Right hindlimb (tissue), 1 donor: ENCODE results near the gene TOR2A.
A peak's percentile ranks its signal among the peaks of the same experiment; 100 is the strongest.
"Not testable (repeated sequence)": the region's sequence is repeated elsewhere in the genome, so short reads cannot be mapped to it uniquely, and the experiment has no call there.

Source experiments
- DNase-seq: peaks from one replicate; pipeline ENCODE4 v3.0.0-alpha.2; 2018

The TOR2A gene

GRCh38 chr9:127768698-127769097 is 33.6 kb upstream of the TOR2A start:
- no peak for DNase-seq

DNA sequence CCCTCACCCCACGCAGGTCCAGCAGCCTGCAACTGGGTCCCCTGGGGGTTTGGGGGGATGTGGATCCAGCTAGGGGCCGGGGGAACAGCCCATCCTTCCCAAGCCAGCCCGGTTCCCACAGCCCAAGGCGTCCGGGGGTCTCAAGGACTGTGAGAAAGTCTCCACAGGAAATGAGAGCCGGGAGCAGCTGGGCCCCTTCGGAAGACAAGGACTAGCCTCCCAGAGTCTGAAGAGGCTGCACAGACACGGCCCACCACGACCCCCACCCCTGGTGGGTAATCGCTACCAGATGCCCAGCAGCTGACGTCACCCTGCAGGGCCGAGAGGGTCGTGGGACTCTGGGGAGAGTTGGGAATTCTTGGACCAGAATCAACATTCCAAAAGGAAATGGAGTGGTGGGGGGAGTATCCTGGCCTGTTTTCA is 32.8 kb upstream of the TOR2A start:
- peak; percentile 67 for DNase-seq

DNA sequence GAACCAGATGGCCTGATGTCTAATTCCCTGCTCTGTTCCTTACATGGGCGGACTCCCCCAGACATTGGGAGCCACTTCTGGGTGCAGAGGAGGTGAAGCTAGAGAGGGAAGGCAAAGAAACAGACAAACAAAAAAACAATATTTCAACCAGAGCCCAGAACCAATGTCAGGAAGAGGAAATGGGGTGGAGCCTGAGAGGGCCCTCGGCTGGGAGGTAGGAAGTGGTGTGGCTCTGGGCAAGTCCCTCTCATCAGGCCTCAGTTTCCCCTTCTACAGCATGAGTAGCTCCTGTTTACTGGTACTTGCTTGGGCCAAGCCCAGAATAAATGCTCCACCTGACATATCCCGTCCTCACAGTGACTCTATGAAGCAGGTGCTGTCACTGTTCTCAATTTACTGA is 32.3 kb upstream of the TOR2A start:
- no peak for DNase-seq

GRCh38 chr9:127765418-127765817 is 30.3 kb upstream of the TOR2A start:
- DNase-seq = no peak

DNA sequence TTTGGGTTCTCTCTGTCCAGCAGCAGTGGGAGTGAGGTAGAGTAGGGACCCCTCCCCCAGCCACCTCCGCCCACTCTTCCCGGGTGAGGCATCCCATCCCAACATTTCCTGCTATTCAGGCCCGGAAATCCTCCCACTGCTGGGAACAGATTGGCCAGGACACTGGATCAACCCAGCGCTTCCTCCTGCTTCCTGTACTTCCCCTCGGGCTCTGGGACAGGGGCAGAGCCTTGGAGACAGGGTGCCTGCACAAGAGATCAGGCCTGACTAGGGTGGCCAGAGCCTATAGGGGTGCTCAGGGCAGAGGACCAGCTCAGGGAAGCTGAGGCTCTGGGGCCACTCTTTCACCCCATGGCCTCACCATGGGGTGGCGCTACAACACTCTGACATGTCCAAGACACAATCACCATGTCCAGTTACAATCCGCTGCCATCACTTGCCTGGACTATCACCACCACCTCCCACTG is 28.9 kb upstream of the TOR2A start:
- peak; percentile 58 for DNase-seq

DNA sequence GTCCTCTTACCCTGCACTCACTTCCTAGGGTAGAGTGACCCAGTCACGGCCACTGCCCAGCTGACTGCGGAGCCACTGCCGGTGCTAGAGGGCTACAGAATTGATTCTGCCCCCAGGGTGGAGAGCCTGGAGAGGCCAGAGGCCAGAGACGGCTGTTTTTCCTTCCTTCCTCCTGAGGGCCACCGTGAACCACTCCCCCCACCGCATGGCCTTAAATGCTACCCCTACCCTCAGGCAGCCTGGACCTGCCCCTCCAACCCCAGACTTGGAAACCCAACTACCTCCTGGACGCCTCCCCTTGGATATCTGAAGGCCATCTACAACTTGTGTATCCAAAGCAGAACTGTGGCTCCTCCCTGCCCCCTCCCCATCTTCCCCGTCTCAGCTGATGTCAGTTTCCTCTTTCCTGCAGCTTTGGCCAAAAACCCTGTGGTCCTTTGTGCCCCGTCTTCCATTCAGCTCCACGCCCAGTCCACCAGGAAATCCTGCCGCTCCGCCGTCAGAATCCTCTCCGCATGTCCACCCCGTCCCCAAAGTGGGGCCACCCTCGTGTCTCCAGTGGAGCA is 27.1 kb upstream of the TOR2A start:
- DNase-seq = no peak

DNA sequence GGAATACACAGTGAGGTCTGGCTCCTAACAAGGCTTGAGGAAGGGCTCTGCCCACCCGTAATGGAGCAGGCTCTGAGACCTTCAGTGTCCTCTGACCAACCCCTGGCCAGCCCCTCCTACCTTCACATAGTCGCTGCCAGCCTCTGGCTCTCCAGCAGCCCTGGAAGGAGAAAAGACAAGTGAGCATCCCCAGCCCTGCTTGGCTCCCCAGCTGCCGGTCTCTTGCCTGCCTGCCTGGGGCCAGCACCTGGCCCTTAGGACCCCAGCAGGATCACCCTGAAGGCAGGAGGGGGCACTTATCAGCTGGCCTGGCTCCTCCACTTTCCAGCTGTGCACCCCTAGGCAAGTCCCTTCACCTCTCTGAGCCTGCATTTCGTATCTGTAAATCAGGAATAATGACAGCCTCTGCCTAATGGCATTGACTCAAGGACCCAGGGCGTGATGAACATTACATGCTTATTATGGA is 26.4 kb upstream of the TOR2A start:
- DNase-seq = no peak

DNA sequence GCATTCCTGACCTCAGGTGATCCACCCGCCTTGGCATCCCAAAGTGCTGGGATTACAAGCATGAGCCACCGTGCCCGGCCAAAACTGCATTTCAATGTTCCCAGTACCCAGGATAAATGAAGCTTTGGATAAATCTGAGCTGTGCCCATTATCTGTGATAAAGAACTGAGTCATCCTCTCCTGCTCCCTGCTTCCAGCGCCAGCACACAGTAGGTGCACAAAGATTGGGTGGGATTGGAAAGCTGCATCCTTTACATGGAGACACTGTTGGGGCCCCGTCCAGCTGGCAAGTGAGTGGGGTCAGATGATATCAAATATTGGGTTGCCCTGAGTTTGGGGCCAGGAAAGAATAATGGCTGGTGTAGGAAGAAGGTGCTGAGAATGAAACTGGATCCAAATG is 26.0 kb upstream of the TOR2A start:
- DNase-seq = no peak

DNA sequence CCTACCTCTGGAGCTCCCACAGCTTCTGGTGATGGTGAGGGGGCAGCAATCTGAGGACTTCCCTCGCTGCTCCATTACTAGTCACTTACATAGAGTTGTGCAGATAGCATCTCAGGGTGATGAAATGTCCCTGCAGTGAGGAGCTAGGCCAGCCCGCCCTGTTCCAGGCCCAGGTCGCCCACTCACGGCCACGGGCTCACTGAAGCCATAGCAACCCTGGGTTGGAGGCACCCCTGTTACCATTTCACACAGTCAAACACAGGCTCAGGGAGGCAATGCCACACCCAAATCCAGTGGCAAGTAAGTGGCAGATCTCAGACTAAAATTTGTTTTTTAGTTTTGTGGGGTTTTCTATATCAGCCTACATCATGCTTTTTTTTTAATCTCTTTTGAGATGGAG is 23.7 kb upstream of the TOR2A start:
- no peak for DNase-seq

DNA sequence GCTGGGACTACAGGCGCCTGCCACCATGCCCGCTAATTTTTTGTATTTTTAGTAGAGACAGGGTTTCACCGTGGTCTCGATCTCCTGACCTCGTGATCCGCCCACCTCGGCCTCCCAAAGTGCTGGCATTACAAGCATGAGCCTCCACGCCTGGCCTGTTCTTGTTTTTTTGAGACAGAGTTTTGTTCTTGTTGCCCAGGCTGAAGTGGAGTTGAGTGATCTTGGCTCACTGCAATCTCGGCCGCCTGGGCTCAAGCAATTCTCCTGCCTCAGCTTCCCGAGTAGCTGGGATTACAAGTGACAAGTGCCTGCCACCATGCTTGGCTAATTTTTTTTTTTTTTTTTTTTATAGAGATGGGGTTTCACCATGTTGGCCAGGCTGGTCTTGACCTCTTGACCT is 21.7 kb upstream of the TOR2A start:
- DNase-seq = not testable (repeated sequence)

DNA sequence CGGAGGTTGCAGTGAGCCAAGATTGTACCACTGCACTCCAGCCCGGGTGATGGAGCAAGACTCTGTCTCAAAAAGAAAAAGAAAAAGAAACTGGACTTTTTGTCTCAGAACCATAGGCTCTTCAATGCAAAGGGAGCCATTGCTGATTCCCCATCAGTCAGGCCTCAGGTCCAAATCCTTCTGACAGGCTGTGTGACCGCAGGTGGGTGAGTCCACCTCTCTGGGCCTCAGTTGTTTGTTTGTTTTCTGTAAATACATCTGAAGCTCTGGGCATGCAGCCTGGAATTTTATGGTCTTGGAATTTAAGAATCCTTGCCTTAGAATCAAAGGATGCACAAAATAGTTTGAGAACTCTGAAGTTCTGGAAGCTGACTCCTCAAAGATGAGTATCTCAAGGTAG is 21.1 kb upstream of the TOR2A start:
- no peak for DNase-seq

DNA sequence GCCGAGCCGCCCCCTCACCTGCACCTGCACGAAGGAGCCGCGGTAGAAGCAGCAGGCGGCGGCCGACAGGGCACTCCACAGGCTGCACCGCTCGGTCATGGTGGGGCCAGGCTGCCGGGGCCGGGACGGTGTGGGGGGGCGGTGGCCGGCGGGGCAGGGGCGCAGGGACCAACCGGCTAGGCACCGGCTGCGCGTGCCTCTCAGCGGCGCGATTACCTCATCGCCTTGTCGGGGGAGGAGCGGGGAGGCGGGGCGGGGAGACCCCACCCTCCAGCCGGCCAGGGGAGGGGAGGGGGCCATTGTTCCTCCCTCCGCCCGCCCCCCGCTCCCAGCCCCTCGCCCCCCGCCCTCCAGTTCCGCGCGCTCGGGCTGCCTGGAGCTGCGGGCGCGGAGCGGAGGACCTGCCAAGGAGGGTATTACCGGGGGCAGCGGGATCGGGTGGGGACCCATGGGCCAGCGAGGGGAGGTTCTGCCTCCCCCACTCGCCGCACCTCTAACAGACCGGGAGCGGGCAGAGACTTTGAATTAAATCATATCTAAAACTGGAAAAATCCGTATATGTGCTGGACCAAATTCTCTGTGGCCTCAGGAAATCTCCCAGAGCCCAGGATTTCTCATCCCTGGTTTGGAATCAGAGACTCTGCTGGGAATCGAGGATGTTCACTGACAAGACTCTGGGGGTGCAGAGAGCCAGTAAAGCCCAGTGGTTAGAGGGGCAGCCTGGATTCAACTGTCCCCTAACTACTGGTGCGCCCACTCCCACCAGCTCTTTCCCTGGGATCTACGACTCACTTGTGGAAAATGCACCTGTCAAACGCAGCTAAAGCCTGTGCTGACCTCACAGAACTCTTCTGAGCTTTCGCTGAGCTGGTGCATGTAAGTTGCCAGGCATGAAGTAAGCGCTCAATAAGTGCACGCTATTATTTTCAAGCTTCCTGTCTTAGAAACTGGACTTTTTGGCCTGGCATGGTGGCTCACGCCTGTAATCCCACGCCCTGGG is 20.3 kb upstream of the TOR2A start:
- DNase-seq = no peak

DNA sequence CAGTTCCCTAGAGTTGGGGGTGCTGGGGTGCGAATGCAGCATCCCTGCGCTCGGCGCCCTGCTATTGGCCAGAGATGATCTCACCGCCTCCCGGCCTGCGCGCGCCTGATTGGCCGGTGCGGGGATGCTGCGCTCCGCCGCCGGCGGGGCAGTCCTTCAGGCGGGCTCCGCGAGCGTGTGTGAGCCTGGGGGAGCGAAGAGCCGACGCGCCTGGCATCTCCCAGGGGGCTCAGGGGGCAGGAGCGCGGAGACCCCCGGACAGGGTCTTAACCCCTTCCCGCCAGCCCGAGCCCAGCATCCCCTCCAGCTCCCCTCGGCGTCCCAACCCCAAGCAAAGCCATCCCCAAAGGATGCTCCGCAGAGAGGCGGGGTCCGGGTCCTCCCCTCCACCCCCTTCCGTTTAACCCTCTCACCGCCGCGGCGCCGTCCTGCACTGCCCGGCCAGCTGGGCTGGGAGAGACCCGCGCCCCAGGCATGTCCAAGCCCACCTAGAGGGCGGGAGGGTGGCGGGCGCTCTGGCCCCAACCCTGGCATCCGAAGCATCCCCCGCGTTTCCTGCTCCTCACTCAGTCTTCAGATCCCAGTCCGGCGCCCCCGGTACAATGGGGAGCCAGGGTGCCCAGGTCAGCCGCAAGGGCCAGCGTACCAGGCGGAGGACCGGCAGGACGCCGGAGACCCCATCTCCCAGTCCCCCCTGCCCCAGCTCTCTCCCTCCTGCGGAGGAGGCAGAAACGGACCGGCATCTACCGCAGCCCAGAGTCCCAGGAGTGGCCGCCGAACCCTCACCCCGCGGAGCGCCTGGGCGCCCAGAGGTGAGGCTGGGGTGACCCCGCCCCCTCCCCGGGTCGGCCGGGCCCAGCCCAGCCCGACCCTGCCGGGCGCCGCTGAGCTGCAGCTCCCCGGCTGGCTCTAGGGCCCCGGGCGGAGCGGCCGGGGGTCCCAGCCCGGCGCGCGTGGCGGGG is 19.3 kb upstream of the TOR2A start:
- no peak for DNase-seq

GRCh38 chr9:127753622-127754021 is 18.5 kb upstream of the TOR2A start:
- no peak for DNase-seq

DNA sequence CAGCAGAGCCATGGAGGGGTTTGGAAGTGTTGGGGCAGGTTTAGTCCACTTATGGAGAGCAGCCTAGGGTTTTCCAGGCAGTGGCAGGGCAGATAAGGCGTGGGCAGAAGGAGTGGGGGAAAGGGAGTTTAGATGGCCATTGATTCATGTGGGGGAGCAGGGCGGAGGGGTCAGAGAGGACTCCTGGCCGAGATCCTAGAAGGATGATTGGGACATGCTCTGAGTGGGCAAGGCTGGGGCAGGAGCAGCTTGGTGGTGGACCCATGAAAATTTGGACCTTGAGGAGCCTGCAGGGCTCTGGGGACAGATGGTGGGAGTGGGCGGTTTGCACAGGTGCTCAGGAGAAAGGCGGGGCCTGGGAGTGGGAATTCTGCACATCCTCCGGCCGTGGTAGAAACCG is 18.1 kb upstream of the TOR2A start:
- no peak for DNase-seq

DNA sequence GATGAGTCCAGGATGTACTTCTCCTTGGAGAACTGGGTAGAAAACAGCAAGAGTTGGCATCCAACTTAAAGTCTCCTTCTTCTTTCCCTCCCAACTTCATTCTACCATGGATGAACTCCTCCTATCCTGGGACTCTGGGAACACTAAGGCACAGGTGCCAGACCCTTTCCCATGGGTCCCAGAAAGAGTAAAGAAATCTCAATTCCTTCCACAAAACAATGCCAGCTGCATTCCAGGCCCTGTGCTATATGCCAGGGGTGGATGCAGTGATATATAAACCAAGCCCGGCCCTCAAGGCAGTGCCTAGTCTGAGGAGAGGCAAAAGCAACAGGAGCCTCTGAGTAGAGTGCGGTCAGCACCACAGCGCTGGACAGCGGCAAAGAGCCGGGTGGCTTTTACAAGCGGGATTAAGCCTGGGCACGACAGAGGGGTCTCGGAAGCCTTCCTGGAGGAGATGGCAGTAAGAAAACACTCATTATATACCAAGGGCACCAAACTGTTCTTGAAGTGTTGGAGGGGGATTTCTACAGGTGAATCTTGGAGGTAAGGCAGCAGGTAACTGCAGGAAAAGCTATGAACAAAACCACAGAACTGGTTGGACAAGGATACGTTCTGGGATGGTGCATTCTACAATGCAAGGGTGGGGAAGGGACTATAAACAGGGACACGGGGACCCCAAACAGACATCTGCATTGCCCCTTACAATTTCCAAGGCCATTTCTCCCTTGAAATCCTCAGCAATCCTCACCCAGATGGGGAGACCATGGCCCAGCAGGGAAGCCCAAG is 16.4 kb upstream of the TOR2A start:
- no peak for DNase-seq

- no peak for DNase-seq
Measured at GRCh38 chr9:127749090-127749787, 14.1 kb upstream of the TOR2A start.

- DNase-seq = no peak
Measured at GRCh38 chr9:127746959-127747569, 12.0 kb upstream of the TOR2A start.

- no peak for DNase-seq
Measured at GRCh38 chr9:127744398-127745110, 9.5 kb upstream of the TOR2A start.

GRCh38 chr9:127742435-127743088 is 7.5 kb upstream of the TOR2A start:
- peak; percentile 51 for DNase-seq
